ENCODE measurements around the gene GPR162. TPM values are rescaled to one million over a fixed set of nuclear protein-coding genes. Genes with fewer than 3 reads are reported as not detected.

GPR162 gene
- total RNA-seq, 1 experiment from 2014 or later = 2.3 TPM

- Histone ChIP-seq H3K36me3 (ENCODE audit: control insufficient read depth in 1 of 2, insufficient read depth in 2 of 2, low read length in 2 of 2) (no peaks in the 10 kb centered on the region), H3K4me1 (ENCODE audit: control insufficient read depth in 1 of 2, insufficient read depth in 2 of 2, low read length in 2 of 2) (peaks cover 20 to 47% of the 10 kb centered on the region in 2 experiments), H3K9ac (ENCODE audit: low read length) (no peak overlapping the region), H3K9me3 (ENCODE audit: control insufficient read depth in 1 of 2, insufficient read depth in 1 of 2, low read depth in 1 of 2, low read length in 2 of 2) (no peaks in the 10 kb centered on the region), H3K9me2 (ENCODE audit: insufficient read depth) (no peaks in the 10 kb centered on the region), H3K79me2 (ENCODE audit: insufficient read depth, low read length) (peaks cover 14% of the 10 kb centered on the region), H3K4me2 (ENCODE audit: low read length) (no peak overlapping the region), H2AFZ (ENCODE audit: low read depth, low read length, poor library complexity, severe bottlenecking) (no peak overlapping the region), H3K27ac (ENCODE audit: low read depth, low read length) (no peak overlapping the region), H4K20me1 (ENCODE audit: insufficient read depth) (no peaks in the 10 kb centered on the region), H3K4me3 (replicated peaks in 1 of 2; ENCODE audit: low read depth in 1 of 2, low read length in 2 of 2) (no peak overlapping the region), H3K27me3 (ENCODE audit: insufficient read depth, low read length) (peaks cover 6% of the 10 kb centered on the region; the same call in 1 of the 2 replicates)
- peak; percentile 10; the same call in 1 of the 2 replicates for TF ChIP-seq POLR2AphosphoS5 (IDR thresholded peaks at IDR 0.05; ENCODE audit: low read depth, low read length)
- peak; percentile 28 for TF ChIP-seq POLR2A (IDR thresholded peaks at IDR 0.05; ENCODE audit: borderline replicate concordance, extremely low read depth, insufficient read depth, insufficient read length)
- no peak for TF ChIP-seq SP1 (IDR thresholded peaks at IDR 0.05; ENCODE audit: low read depth)
- ATAC-seq = no peak
- ChIA-PET POLR2A (no interaction called here), CTCF (interaction anchor here (1.3 to 2.8 kb wide), 3 partner anchors 11 to 70 kb away, joined by 5 to 10 read pairs (median 10); partner anchors contain the start of genes MLF2 and USP5), RAD21 (ENCODE audit: low non-redundant PET in 1 of 2, low total read pairs in 2 of 2, uncharacterized antibody in 2 of 2, unreplicated experiment in 2 of 2) (no interaction called here)
- no TSS peak for BruUV-seq (replicated peaks)
- DNase-seq (ENCODE audit: low read depth, low spot score) = no peak
- intact Hi-C loops (cut with micrococcal nuclease) = no loop called here
Measured at GRCh38 chr12:6823182-6824084, 1.8 kb downstream of the GPR162 start.

DNA sequence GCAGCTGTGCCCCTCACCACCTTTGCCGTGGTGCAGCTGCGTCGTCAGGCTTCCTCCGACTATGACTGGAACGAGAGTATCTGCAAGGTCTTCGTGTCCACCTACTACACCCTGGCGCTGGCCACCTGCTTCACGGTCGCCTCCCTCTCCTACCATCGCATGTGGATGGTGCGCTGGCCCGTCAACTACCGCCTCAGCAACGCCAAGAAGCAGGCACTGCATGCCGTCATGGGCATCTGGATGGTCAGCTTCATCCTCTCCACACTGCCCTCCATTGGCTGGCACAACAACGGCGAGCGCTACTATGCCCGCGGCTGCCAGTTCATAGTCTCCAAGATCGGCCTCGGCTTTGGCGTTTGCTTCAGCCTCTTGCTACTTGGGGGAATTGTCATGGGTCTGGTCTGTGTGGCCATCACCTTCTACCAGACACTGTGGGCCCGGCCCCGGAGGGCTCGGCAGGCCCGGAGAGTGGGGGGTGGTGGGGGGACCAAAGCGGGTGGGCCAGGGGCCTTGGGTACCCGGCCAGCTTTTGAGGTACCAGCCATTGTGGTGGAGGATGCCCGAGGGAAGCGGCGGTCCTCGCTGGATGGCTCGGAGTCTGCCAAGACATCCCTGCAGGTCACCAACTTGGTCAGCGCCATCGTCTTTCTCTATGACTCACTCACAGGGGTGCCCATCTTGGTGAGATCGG, 2.6 kb downstream of the GPR162 start:
- Histone ChIP-seq H3K9me2 (ENCODE audit: insufficient read depth) (no peaks in the 10 kb centered on the region), H3K79me2 (ENCODE audit: insufficient read depth, low read length) (peaks cover 22% of the 10 kb centered on the region), H3K4me2 (ENCODE audit: low read length) (no peak overlapping the region), H3K27me3 (ENCODE audit: insufficient read depth, low read length) (peaks cover 6% of the 10 kb centered on the region; the same call in 1 of the 2 replicates), H3K9ac (ENCODE audit: low read length) (no peak overlapping the region), H3K27ac (ENCODE audit: low read depth, low read length) (no peak overlapping the region), H2AFZ (ENCODE audit: low read depth, low read length, poor library complexity, severe bottlenecking) (no peak overlapping the region), H3K36me3 (ENCODE audit: control insufficient read depth in 1 of 2, insufficient read depth in 2 of 2, low read length in 2 of 2) (no peaks in the 10 kb centered on the region), H3K4me3 (replicated peaks in 1 of 2; ENCODE audit: low read depth in 1 of 2, low read length in 2 of 2) (no peak overlapping the region), H3K9me3 (ENCODE audit: control insufficient read depth in 1 of 2, insufficient read depth in 1 of 2, low read depth in 1 of 2, low read length in 2 of 2) (no peaks in the 10 kb centered on the region), H3K4me1 (ENCODE audit: control insufficient read depth in 1 of 2, insufficient read depth in 2 of 2, low read length in 2 of 2) (peaks cover 20 to 47% of the 10 kb centered on the region in 2 experiments), H4K20me1 (ENCODE audit: insufficient read depth) (no peaks in the 10 kb centered on the region)
- ChIA-PET CTCF (interaction anchor here (0.6 to 2.8 kb wide), 5 partner anchors 27 to 253 kb away, joined by 3 to 10 read pairs (median 4); partner anchors contain the start of genes MLF2 and USP5), POLR2A (no interaction called here), RAD21 (ENCODE audit: low non-redundant PET in 1 of 2, low total read pairs in 2 of 2, uncharacterized antibody in 2 of 2, unreplicated experiment in 2 of 2) (no interaction called here)
- no peak for ATAC-seq
- intact Hi-C loops (cut with micrococcal nuclease) = no loop called here
- no peak for DNase-seq (ENCODE audit: low read depth, low spot score)
- BruUV-seq (replicated peaks) = no TSS peak
- TF ChIP-seq ZNF274 (IDR thresholded peaks at IDR 0.05; ENCODE audit: low read depth, low read length) (no peak), EGR1 (IDR thresholded peaks at IDR 0.05; ENCODE audit: low read depth) (no peak), CEBPB (IDR thresholded peaks at IDR 0.05; ENCODE audit: low read depth) (no peak), MAX (IDR thresholded peaks at IDR 0.05) (no peak), FOSL1 (IDR thresholded peaks at IDR 0.05; ENCODE audit: low read depth) (no peak), CTCF (IDR thresholded peaks at IDR 0.05 in 2 of 3, conservative IDR thresholded peaks at IDR 0.05 in 1 of 3; ENCODE audit: borderline replicate concordance in 1 of 3, insufficient read depth in 1 of 3, low read depth in 2 of 3, low read length in 2 of 3) (no peak), CBX3 (IDR thresholded peaks at IDR 0.05; ENCODE audit: low read depth) (no peak), ZFX (IDR thresholded peaks at IDR 0.05) (no peak), EZH2phosphoT487 (IDR thresholded peaks at IDR 0.05; ENCODE audit: borderline replicate concordance) (no peak)
- TF ChIP-seq, protein P1, sequence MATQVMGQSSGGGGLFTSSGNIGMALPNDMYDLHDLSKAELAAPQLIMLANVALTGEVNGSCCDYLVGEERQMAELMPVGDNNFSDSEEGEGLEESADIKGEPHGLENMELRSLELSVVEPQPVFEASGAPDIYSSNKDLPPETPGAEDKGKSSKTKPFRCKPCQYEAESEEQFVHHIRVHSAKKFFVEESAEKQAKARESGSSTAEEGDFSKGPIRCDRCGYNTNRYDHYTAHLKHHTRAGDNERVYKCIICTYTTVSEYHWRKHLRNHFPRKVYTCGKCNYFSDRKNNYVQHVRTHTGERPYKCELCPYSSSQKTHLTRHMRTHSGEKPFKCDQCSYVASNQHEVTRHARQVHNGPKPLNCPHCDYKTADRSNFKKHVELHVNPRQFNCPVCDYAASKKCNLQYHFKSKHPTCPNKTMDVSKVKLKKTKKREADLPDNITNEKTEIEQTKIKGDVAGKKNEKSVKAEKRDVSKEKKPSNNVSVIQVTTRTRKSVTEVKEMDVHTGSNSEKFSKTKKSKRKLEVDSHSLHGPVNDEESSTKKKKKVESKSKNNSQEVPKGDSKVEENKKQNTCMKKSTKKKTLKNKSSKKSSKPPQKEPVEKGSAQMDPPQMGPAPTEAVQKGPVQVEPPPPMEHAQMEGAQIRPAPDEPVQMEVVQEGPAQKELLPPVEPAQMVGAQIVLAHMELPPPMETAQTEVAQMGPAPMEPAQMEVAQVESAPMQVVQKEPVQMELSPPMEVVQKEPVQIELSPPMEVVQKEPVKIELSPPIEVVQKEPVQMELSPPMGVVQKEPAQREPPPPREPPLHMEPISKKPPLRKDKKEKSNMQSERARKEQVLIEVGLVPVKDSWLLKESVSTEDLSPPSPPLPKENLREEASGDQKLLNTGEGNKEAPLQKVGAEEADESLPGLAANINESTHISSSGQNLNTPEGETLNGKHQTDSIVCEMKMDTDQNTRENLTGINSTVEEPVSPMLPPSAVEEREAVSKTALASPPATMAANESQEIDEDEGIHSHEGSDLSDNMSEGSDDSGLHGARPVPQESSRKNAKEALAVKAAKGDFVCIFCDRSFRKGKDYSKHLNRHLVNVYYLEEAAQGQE (IDR thresholded peaks at IDR 0.05; ENCODE audit: low read depth) = no peak

Measured in HCT116 (cell line).